Measurements from ENCODE around the gene HBA1. TPM values are rescaled to one million over a fixed set of nuclear protein-coding genes. Genes with fewer than 3 reads are reported as not detected.
"Not testable (repeated sequence)": the region's sequence is repeated elsewhere in the genome, so short reads cannot be mapped to it uniquely, and the experiment has no call there.

Gene HBA1
- total RNA-seq, 1 donor from 2014 or later: not detected

DNA sequence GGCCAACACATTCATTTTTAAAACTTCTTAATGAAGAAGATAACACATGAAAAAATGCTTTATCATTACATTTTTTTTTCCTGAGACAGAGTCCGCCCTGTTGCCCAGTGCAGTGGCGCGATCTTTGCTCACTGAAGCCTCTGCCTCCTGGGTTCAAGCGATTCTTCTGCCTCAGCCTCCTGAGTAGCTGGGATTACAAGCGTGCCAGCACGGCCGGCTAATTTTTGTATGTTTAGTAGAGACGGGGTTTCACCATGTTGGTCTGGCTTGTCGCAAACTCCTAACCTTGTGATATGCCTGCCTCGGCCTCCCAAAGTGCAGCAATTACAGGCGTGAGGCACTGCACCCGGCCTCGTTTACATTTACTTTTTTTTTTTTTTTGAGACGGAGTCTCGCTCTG, 17.0 kb downstream of the HBA1 start:
- intact Hi-C loops (cut with micrococcal nuclease): no loop called here

DNA sequence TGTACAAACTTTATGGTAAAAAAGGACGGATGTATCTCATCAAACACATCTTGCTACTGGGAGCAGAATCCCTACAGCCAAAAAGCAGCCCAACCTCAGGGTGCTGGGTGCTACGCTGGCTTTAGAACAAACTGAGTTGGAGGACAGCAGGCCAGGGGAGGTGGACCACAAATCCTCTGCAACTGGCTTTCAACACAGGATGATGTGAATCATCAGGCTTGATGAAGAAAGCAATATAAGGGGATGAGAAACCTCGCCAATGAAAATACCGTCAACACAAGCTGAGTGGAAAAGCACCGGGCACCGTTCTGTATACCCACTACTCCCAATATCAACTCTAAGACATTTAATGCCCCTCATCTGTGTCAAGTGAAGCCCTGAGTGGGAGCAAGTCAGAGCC, 18.0 kb downstream of the HBA1 start:
- intact Hi-C loops (cut with micrococcal nuclease): no loop called here

DNA sequence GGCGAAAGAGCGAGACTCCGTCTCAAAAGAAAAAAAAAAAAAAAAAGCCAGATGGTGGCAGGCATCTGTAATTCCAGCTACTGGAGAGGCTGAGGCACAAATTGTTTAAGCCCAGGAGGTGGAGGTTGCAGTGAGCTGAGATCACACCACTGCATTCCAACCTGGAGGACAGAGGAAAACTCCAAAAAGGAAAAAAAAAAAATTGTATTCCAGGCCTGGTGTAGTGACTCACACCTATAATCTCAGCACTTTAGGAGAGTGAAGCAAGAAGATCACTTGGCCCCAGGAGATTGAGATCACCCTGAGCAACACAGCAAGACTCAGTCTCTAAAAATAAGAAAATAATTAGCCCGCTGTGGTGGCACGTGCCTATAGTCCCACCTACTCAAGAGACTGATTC, 23.9 kb downstream of the HBA1 start:
- intact Hi-C loops (cut with micrococcal nuclease): no loop called here

DNA sequence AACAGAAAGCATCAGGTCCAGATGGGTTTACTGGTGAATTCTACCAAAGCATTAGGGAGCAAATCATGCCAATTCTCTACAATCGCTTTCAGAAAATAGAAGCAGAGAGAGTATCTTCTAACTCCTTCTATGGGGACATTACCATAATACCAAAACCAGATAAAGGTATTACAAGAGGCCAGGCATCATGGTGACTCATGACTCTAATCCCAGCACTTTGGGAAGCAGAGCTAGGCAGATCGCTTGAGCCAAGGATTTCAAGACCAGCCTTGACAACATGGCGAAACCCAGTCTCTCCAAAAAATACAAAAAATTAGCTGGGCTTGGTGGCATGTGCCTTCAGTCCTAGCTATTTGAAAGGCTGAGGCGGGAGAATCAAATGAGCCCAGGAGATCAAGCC, 26.8 kb downstream of the HBA1 start:
- intact Hi-C loops (cut with micrococcal nuclease): no loop called here

DNA sequence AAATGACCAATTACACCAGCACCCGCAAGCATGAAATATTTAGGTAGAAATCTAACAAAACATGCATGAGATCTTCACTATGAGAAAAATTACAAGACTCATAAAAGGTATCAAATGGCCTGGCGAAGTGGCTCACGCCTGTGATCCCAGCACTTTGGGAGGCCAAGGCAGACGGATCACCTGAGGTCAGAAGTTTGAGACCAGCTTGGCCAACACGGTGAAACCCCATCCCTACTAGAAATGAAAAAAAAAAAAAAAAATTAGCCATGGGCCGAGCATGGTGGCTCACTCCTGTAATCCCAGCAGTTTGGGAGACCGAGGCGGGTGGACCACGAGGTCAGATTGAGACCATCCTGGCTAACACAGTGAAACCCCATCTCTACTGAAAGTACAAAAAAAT, 27.6 kb downstream of the HBA1 start:
- intact Hi-C loops (cut with micrococcal nuclease): not testable (repeated sequence)

DNA sequence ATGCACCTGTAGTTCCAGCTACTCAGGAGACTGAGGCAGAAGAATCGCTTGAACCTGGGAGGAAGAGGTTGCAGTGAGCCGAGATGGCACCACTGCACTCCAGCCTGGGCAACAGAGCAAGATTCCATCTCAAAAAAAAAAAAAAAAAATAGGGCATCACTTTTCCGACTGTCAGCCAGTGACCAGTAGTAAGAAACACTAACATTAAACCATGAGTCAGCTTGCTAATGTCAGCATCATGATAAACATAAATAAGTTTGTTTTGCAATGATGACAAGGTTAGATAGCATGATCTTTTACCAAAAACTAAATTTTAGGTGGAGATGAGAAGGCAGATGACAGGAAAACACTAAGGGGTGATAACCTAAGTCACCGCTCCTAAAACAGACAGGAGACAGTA, 32.9 kb downstream of the HBA1 start:
- intact Hi-C loops (cut with micrococcal nuclease): not testable (repeated sequence)

DNA sequence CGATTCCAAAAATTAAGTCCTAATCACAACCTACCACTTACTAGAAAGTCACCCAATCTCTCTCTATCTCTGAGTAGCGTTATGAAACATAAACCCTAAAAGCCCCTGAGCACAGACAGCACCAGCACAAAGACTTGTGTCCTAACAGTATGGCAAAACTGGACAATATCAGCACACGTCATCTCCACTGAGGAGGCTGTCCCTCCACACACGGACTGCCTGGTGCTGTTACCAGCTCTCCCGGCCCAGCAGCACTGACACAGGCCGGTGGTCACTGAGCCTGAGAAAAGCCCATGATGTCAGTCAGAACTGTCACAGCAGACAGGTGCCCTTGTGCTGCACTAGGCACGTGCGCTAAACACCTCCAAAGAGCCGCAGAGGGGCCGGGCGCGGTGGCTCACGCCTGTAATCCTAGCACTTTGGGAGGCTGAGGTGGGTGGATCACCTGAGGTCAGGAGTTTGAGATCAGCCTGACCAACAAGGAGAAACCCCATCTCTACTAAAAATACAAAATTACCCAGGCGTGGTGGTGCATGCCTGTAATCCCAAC, 35.2 kb downstream of the HBA1 start:
- intact Hi-C loops (cut with micrococcal nuclease): not testable (repeated sequence)

DNA sequence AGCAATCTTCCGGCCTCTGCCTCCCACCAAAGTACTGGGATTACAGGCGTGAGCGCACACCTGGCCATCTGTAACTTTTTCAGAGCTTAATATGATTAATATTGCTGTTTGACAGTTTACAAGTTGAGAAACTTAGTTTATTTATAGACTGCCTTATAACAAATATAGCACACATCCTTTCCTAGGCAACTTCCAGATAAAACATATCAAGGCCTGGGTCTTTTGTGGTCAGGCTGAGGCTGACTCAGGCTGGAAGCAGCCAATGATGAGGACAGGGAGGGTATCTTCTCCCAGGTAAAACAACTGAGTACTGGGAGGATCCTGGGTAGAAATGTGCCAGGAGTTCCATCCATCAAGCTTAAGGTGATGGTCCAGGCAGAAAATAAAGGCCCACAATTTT, 36.5 kb downstream of the HBA1 start:
- intact Hi-C loops (cut with micrococcal nuclease): no loop called here

DNA sequence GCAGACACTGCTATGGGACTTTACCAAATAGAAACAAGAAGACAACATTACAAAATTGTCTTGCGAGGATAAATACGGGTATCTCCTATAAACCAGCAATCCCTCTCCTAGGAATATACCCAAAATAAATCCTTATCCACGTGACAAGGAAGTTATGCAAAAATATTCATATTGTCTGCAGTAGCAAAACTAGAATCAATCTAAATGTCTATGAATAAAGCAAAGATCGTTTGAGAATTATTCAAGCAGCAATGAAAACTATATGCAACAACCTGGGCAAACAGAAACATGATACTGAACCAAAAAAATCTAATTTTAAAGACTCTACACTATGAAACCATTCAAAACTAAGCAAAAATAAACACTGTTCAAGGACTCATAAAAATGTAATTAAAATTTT, 43.5 kb downstream of the HBA1 start:
- intact Hi-C loops (cut with micrococcal nuclease): no loop called here

Other genes starting within 250 kb of the HBA1 start
- 49.2 and 50.3 TPM in 2 replicates for gene POLR3K, start 123.1 kb upstream of the HBA1 start, total RNA-seq
- 60.8 and 61.5 TPM in 2 replicates for gene SNRNP25, start 122.9 kb upstream of the HBA1 start, total RNA-seq
- 0.59 TPM in 1 of 2 replicates, not detected in the other for gene RHBDF1, start 104.0 kb upstream of the HBA1 start, total RNA-seq
- 53.3 and 55.2 TPM in 2 replicates for gene MPG, start 98.5 kb upstream of the HBA1 start, total RNA-seq
- gene NPRL3, start 38.0 kb upstream of the HBA1 start, total RNA-seq: 31.7 and 32.8 TPM in 2 replicates
- not detected in 2 replicates for gene HBZ, start 24.0 kb upstream of the HBA1 start, total RNA-seq
- not detected in 2 replicates for gene HBM, start 10.7 kb upstream of the HBA1 start, total RNA-seq
- not detected in 2 replicates for gene HBA2, start 3.8 kb upstream of the HBA1 start, total RNA-seq
- not detected in 2 replicates for gene HBQ1, start 3.8 kb downstream of the HBA1 start, total RNA-seq
- gene LUC7L, start 52.8 kb downstream of the HBA1 start, total RNA-seq: 61.5 and 69.6 TPM in 2 replicates
- gene FAM234A, start 58.1 kb downstream of the HBA1 start, total RNA-seq: 17.1 and 23.2 TPM in 2 replicates
- gene RGS11, start 99.3 kb downstream of the HBA1 start, total RNA-seq: 0.07 and 0.27 TPM in 2 replicates
- gene ARHGDIG, start 103.9 kb downstream of the HBA1 start, total RNA-seq: not detected in 2 replicates
- gene PDIA2, start 106.5 kb downstream of the HBA1 start, total RNA-seq: not detected in 2 replicates
- gene AXIN1, start 176.0 kb downstream of the HBA1 start, total RNA-seq: 22.3 and 23.4 TPM in 2 replicates
- 82.9 and 92.7 TPM in 2 replicates for gene MRPL28, start 193.9 kb downstream of the HBA1 start, total RNA-seq
- 37.9 and 38.2 TPM in 2 replicates for gene PGAP6, start 205.3 kb downstream of the HBA1 start, total RNA-seq
- 45.0 and 49.4 TPM in 2 replicates for gene NME4, start 220.5 kb downstream of the HBA1 start, total RNA-seq
- gene DECR2, start 225.2 kb downstream of the HBA1 start, total RNA-seq: 7.9 and 10.7 TPM in 2 replicates
- 35.2 and 38.5 TPM in 2 replicates for gene RAB11FIP3, start 249.0 kb downstream of the HBA1 start, total RNA-seq

Data from T-helper 1 cell treated with Interleukin-12 subunit alpha and Interleukin-12 subunit beta and Interleukin-4 antibody, amounts not matched to agents 30 ng/mL and 1 ng/mL, for 36 hours (primary cell).